ENCODE data around the gene SIAH3.

DNA sequence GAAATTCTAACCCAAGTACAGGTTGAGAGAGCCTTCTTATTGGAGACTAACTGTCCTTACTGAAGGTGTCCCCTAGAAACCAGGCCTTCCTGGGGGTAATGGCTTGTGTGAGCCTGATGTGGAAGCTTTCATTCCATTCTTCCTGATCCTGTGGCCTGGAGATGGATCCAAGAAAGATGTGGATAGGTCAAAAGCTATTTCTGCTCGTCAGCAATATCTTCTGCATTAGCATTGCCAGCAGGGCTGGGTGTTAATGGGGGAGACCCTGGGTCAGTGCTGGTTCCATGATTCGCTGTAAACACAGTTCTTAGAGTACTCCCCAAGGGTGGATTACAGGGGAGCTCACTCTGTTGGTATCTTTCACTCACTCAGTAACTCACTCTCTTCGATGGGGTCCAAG lies 106.6 kb downstream of the SIAH3 start:
- TF ChIP-seq ATF2 (tag by site-specific recombination; IDR thresholded peaks at IDR 0.05; ENCODE audit: low read depth) (no peak), ZNF138 (tag by site-specific recombination; IDR thresholded peaks at IDR 0.05; ENCODE audit: borderline replicate concordance) (no peak)
